GM18519 (cell line): ENCODE data around the gene EGFL7.
"Not testable (repeated sequence)": the region's sequence is repeated elsewhere in the genome, so short reads cannot be mapped to it uniquely, and the experiment has no call there.

Experiments used
- ATAC-seq: cut with Tn5 transposase; IDR thresholded peaks from one replicate; pipeline ENCODE4 v1.9.1; 2021; ENCODE audit warnings: mild to moderate bottlenecking, moderate library complexity; ENCODE audit not compliant: unreplicated experiment, low FRiP score

Gene EGFL7

GRCh38 chr9:136624184-136624951 lies 38.3 kb upstream of the EGFL7 start:
- no peak for ATAC-seq

GRCh38 chr9:136625101-136626065 lies 37.3 kb upstream of the EGFL7 start:
- ATAC-seq = no peak

GRCh38 chr9:136626066-136626725 lies 36.5 kb upstream of the EGFL7 start:
- no peak for ATAC-seq

- ATAC-seq = no peak
Observed at GRCh38 chr9:136626740-136627642, 35.7 kb upstream of the EGFL7 start.

- ATAC-seq = no peak
Observed at GRCh38 chr9:136627703-136628102, 35.0 kb upstream of the EGFL7 start.

GRCh38 chr9:136628268-136628667 lies 34.4 kb upstream of the EGFL7 start:
- ATAC-seq = no peak

GRCh38 chr9:136629001-136629878 lies 33.5 kb upstream of the EGFL7 start:
- ATAC-seq = no peak

- ATAC-seq = no peak
Observed at GRCh38 chr9:136629879-136630661, 32.6 kb upstream of the EGFL7 start.

- ATAC-seq = no peak
Observed at GRCh38 chr9:136630662-136630992, 32.1 kb upstream of the EGFL7 start.

- ATAC-seq = no peak
Observed at GRCh38 chr9:136631038-136632000, 31.4 kb upstream of the EGFL7 start.

GRCh38 chr9:136632072-136632471 lies 30.6 kb upstream of the EGFL7 start:
- ATAC-seq = not testable (repeated sequence)

- ATAC-seq = not testable (repeated sequence)
Observed at GRCh38 chr9:136632491-136633106, 30.1 kb upstream of the EGFL7 start.

- no peak for ATAC-seq
Observed at GRCh38 chr9:136634904-136635303, 27.8 kb upstream of the EGFL7 start.

GRCh38 chr9:136640171-136641111 lies 22.3 kb upstream of the EGFL7 start:
- no peak for ATAC-seq

- ATAC-seq = no peak
Observed at GRCh38 chr9:136642439-136642921, 20.2 kb upstream of the EGFL7 start.
